ENCODE data around the gene SLC35F3. TPM values are rescaled to one million over a fixed set of nuclear protein-coding genes. Genes with fewer than 3 reads are reported as not detected.
"Not testable (repeated sequence)": the region's sequence is repeated elsewhere in the genome, so short reads cannot be mapped to it uniquely, and the experiment has no call there.

SLC35F3 gene
- total RNA-seq, 2 donors from 2014 or later, result not detected

- no peak for TF ChIP-seq CTCF (IDR thresholded peaks at IDR 0.05)
- Histone ChIP-seq H3K36me3 (no peaks in the 10 kb centered on the region), H3K4me1 (no peaks in the 10 kb centered on the region), H3K4me3 (no peak overlapping the region), H3K27me3 (no peaks in the 10 kb centered on the region), H3K9me3 (no peaks in the 10 kb centered on the region), H3K27ac (no peak overlapping the region)
- peak; percentile 32 for DNase-seq (ENCODE audit: low spot score)
Observed at GRCh38 chr1:234173968-234174367, 269.5 kb downstream of the SLC35F3 start.

GRCh38 chr1:234175363-234175762 is 270.9 kb downstream of the SLC35F3 start:
- H3K27me3 ChIP-seq, result no peaks in the 10 kb centered on the region
- no peaks in the 10 kb centered on the region for H3K9me3 ChIP-seq
- H3K36me3 ChIP-seq, result no peaks in the 10 kb centered on the region
- no peak for TF ChIP-seq CTCF (IDR thresholded peaks at IDR 0.05)
- H3K27ac ChIP-seq, result no peak overlapping the region
- DNase-seq (ENCODE audit: low spot score), result no peak
- H3K4me1 ChIP-seq, result no peaks in the 10 kb centered on the region
- H3K4me3 ChIP-seq, result no peak overlapping the region

GRCh38 chr1:234176000-234176399 is 271.5 kb downstream of the SLC35F3 start:
- Histone ChIP-seq H3K36me3 (no peaks in the 10 kb centered on the region), H3K4me1 (no peaks in the 10 kb centered on the region), H3K27ac (no peak overlapping the region), H3K27me3 (no peaks in the 10 kb centered on the region), H3K4me3 (no peak overlapping the region), H3K9me3 (no peaks in the 10 kb centered on the region)
- TF ChIP-seq CTCF (IDR thresholded peaks at IDR 0.05), result no peak
- no peak for DNase-seq (ENCODE audit: low spot score)

- not testable (repeated sequence) for DNase-seq (ENCODE audit: low spot score); H3K36me3 ChIP-seq; H3K27ac ChIP-seq; H3K9me3 ChIP-seq; H3K27me3 ChIP-seq; H3K4me1 ChIP-seq; H3K4me3 ChIP-seq
Observed at GRCh38 chr1:234176847-234177246, 272.4 kb downstream of the SLC35F3 start.

- no peak for DNase-seq (ENCODE audit: low spot score)
- H3K27me3 ChIP-seq, result no peaks in the 10 kb centered on the region
Observed at GRCh38 chr1:234185438-234185837, 281.0 kb downstream of the SLC35F3 start.

GRCh38 chr1:234186037-234186688 is 281.7 kb downstream of the SLC35F3 start:
- Histone ChIP-seq H3K4me1 (no peaks in the 10 kb centered on the region), H3K9me3 (no peaks in the 10 kb centered on the region), H3K27ac (no peak overlapping the region), H3K4me3 (no peak overlapping the region), H3K27me3 (no peaks in the 10 kb centered on the region), H3K36me3 (no peaks in the 10 kb centered on the region)
- DNase-seq (ENCODE audit: low spot score), result peak; percentile 52
- no peak for TF ChIP-seq CTCF (IDR thresholded peaks at IDR 0.05)

More at GRCh38 chr1:234185438-234185837, 281.0 kb downstream of the SLC35F3 start:
- Histone ChIP-seq H3K27ac (no peak overlapping the region), H3K36me3 (no peaks in the 10 kb centered on the region), H3K4me1 (no peaks in the 10 kb centered on the region), H3K9me3 (no peaks in the 10 kb centered on the region), H3K4me3 (no peak overlapping the region)
- TF ChIP-seq CTCF (IDR thresholded peaks at IDR 0.05), result no peak

All from right atrium auricular region (tissue), 2 donors.